IMR-90 (cell line): Measurements from ENCODE around the gene RBL2. TPM values are rescaled to one million over a fixed set of nuclear protein-coding genes. Genes with fewer than 3 reads are reported as not detected.

Experiments used
- ATAC-seq: fragments of 200-7000 bp; cut with Tn5 transposase; 2 replicates; pipeline ENCODE4 v1.9.1; 2020; ENCODE audit warnings: low read depth, mild to moderate bottlenecking, moderate library complexity
- BruUV-seq: library from RNA; stranded (reverse); fragments of 400-500 nt; replicated peaks from 2 replicates; lab custom pipeline; 2021; lab: Mats Ljungman, UMichigan
- CTCF ChIA-PET: fragments of 300-600 bp; formaldehyde crosslinking; extraction: SDS; loops from one replicate; lab custom pipeline; 2021; ENCODE audit warnings: antibody characterized with exemption; lab: Yijun Ruan, JAX
- POLR2A ChIA-PET: fragments of 300-600 bp; sonication (Branson Sonifier 250); formaldehyde crosslinking; loops from one replicate; lab custom pipeline; 2022; ENCODE audit warnings: antibody characterized with exemption; ENCODE audit not compliant: unreplicated experiment; lab: Charles Lee
- DNase-seq: peaks from one replicate; pipeline ENCODE4 v3.0.0; 2013
- H2AFZ ChIP-seq: replicated peaks from 2 replicates; pipeline ENCODE3; 2013; ENCODE audit warnings: low read length, mild to moderate bottlenecking; ENCODE audit not compliant: poor library complexity
- H2AK5ac ChIP-seq: 2 replicates; pipeline ENCODE4 v1.6.1; 2013; ENCODE audit warnings: low read depth, low read length, inconsistent platforms
- H2AK9ac ChIP-seq: replicated peaks from 2 replicates; pipeline ENCODE3; 2013; ENCODE audit warnings: mild to moderate bottlenecking, low read depth, low read length, moderate library complexity; ENCODE audit not compliant: poor library complexity
- H2BK120ac ChIP-seq: 2 replicates; pipeline ENCODE4 v1.6.1; 2013; ENCODE audit warnings: low read depth, low read length, inconsistent platforms
- H2BK15ac ChIP-seq: 3 replicates; pipeline ENCODE4 v1.6.1; 2013; ENCODE audit warnings: low read depth, low read length, inconsistent platforms
- H2BK20ac ChIP-seq: 2 replicates; pipeline ENCODE4 v1.6.1; 2013; ENCODE audit warnings: low read depth, mild to moderate bottlenecking, inconsistent platforms, low read length, moderate library complexity
- H2BK5ac ChIP-seq: 2 replicates; pipeline ENCODE4 v1.6.1; 2013; ENCODE audit warnings: mild to moderate bottlenecking, low read depth, low read length, inconsistent platforms; ENCODE audit not compliant: poor library complexity, severe bottlenecking
- H3K14ac ChIP-seq: replicated peaks from 2 replicates; pipeline ENCODE4 v1.6.1; 2013; ENCODE audit warnings: low read depth, low read length, inconsistent platforms
- H3K18ac ChIP-seq: 2 replicates; pipeline ENCODE4 v1.6.1; 2013; ENCODE audit warnings: low read depth, low read length, control low read depth
- H3K23ac ChIP-seq: 2 replicates; pipeline ENCODE4 v1.6.1; 2013; ENCODE audit warnings: low read depth, low read length, inconsistent platforms
- H3K27ac ChIP-seq: 2 replicates; pipeline ENCODE4 v1.5.1; 2013; ENCODE audit warnings: mild to moderate bottlenecking, control low read depth, low read length; ENCODE audit not compliant: insufficient read depth
- H3K27me3 ChIP-seq: 2 replicates; pipeline ENCODE4 v1.6.1; 2013; ENCODE audit warnings: low read length; ENCODE audit not compliant: control insufficient read depth, insufficient read depth
- H3K36me3 ChIP-seq: 2 replicates; pipeline ENCODE4 v1.6.1; 2013; ENCODE audit warnings: low read length, mixed read lengths; ENCODE audit not compliant: control insufficient read depth, insufficient read depth
- H3K4ac ChIP-seq: 2 replicates; pipeline ENCODE4 v1.6.1; 2013; ENCODE audit warnings: low read depth, low read length, inconsistent platforms
- H3K4me1 ChIP-seq: 2 replicates; pipeline ENCODE4 v1.6.1; 2013; ENCODE audit warnings: low read length, mixed read lengths; ENCODE audit not compliant: control insufficient read depth, insufficient read depth
- H3K4me2 ChIP-seq: 2 replicates; pipeline ENCODE4 v1.6.1; 2013; ENCODE audit warnings: low read depth, mild to moderate bottlenecking, control low read depth, low read length, moderate library complexity
- H3K4me3 ChIP-seq: 2 replicates; pipeline ENCODE4 v1.5.1; 2013; ENCODE audit warnings: low read depth, mild to moderate bottlenecking, control low read depth, low read length, moderate library complexity; ENCODE audit not compliant: insufficient read depth
- H3K56ac ChIP-seq: 2 replicates; pipeline ENCODE4 v1.6.1; 2013; ENCODE audit warnings: low read length, inconsistent platforms; ENCODE audit not compliant: insufficient read depth; ENCODE audit errors: extremely low read depth
- H3K79me1 ChIP-seq, 2 experiments: 2 replicates each; pipeline ENCODE4 v1.6.1; 2013; ENCODE audit warnings: low read length in 2 of 2, inconsistent platforms in 1 of 2, low read depth in 1 of 2
- H3K9ac ChIP-seq: 2 replicates; pipeline ENCODE4 v1.6.1; 2013; ENCODE audit warnings: low read depth, low read length, control low read depth
- H3K9me1 ChIP-seq: 2 replicates; pipeline ENCODE4 v1.6.1; 2013; ENCODE audit warnings: low read length, inconsistent platforms; ENCODE audit not compliant: insufficient read depth
- H3K9me3 ChIP-seq: 2 replicates; pipeline ENCODE4 v1.6.1; 2013; ENCODE audit warnings: low read length; ENCODE audit not compliant: control insufficient read depth, insufficient read depth
- H4K20me1 ChIP-seq: 2 replicates; pipeline ENCODE4 v1.6.1; 2013; ENCODE audit warnings: low read length, inconsistent platforms; ENCODE audit not compliant: insufficient read depth
- H4K5ac ChIP-seq: 2 replicates; pipeline ENCODE4 v1.6.1; 2013; ENCODE audit warnings: mild to moderate bottlenecking, low read depth, low read length, control low read depth
- H4K8ac ChIP-seq, 2 experiments: 2 replicates each; pipeline ENCODE4 v1.6.1; 2013; ENCODE audit warnings: low read depth in 2 of 2, low read length in 2 of 2, control low read depth in 1 of 2, inconsistent platforms in 1 of 2
- H4K91ac ChIP-seq: 2 replicates; pipeline ENCODE4 v1.6.1; 2013; ENCODE audit warnings: low read depth, low read length, inconsistent platforms; ENCODE audit not compliant: insufficient read depth
- BHLHE40 ChIP-seq: fragments of 150-350 bp; IDR thresholded peaks from 2 replicates; pipeline ENCODE4 v1.6.1; 2016; ENCODE audit warnings: mild to moderate bottlenecking, low read depth, low read length
- CEBPB ChIP-seq: IDR thresholded peaks from 2 replicates; pipeline ENCODE4 v1.6.1; 2012; ENCODE audit warnings: low read depth, low read length, improper control_type of control experiment
- CHD1 ChIP-seq: IDR thresholded peaks from 2 replicates; pipeline ENCODE4 v1.6.1; 2012; ENCODE audit warnings: low read depth, low read length, improper control_type of control experiment
- CTCF ChIP-seq: conservative IDR thresholded peaks from 2 replicates; pipeline ENCODE4 v1.5.1; 2012; ENCODE audit warnings: mild to moderate bottlenecking, low read depth, low read length, improper control_type of control experiment
- ELK1 ChIP-seq: fragments of 150-350 bp; IDR thresholded peaks from 2 replicates; pipeline ENCODE4 v1.6.1; 2016; ENCODE audit warnings: low read depth, mild to moderate bottlenecking, low read length, moderate library complexity, borderline replicate concordance
- FOS ChIP-seq: fragments of 150-350 bp; IDR thresholded peaks from 2 replicates; pipeline ENCODE4 v1.6.1; 2016; ENCODE audit warnings: low read depth, low read length
- MAFK ChIP-seq: IDR thresholded peaks from 2 replicates; pipeline ENCODE4 v1.6.1; 2012; ENCODE audit warnings: low read depth, low read length, improper control_type of control experiment
- MAZ ChIP-seq: IDR thresholded peaks from 2 replicates; pipeline ENCODE4 v1.6.1; 2012; ENCODE audit warnings: low read depth, mild to moderate bottlenecking, low read length, improper control_type of control experiment, moderate library complexity, borderline replicate concordance
- MXI1 ChIP-seq: IDR thresholded peaks from 2 replicates; pipeline ENCODE4 v1.6.1; 2012; ENCODE audit warnings: low read depth, mild to moderate bottlenecking, low read length, moderate library complexity, borderline replicate concordance
- NFE2L2 ChIP-seq: fragments of 150-350 bp; IDR thresholded peaks from 2 replicates; pipeline ENCODE4 v1.6.1; 2016; ENCODE audit warnings: low read depth, mild to moderate bottlenecking, low read length
- POLR2A ChIP-seq: IDR thresholded peaks from 2 replicates; pipeline ENCODE4 v1.6.1; 2012; ENCODE audit warnings: mild to moderate bottlenecking, low read depth, low read length
- RAD21 ChIP-seq: IDR thresholded peaks from 2 replicates; pipeline ENCODE4 v1.6.1; 2012; ENCODE audit warnings: low read length, improper control_type of control experiment
- RCOR1 ChIP-seq: IDR thresholded peaks from 2 replicates; pipeline ENCODE4 v1.6.1; 2012; ENCODE audit warnings: mild to moderate bottlenecking, low read length, improper control_type of control experiment; ENCODE audit not compliant: insufficient replicate concordance
- RFX5 ChIP-seq: IDR thresholded peaks from 2 replicates; pipeline ENCODE4 v1.8.0; 2012; ENCODE audit warnings: low read depth, mild to moderate bottlenecking, low read length, moderate library complexity
- SMC3 ChIP-seq: fragments of 150-350 bp; IDR thresholded peaks from 2 replicates; pipeline ENCODE4 v1.6.1; 2016; ENCODE audit warnings: low read depth, mild to moderate bottlenecking, antibody characterized with exemption, low read length, moderate library complexity
- USF2 ChIP-seq: fragments of 150-350 bp; IDR thresholded peaks from 2 replicates; pipeline ENCODE4 v1.6.1; 2017; ENCODE audit warnings: mild to moderate bottlenecking, antibody characterized with exemption, low read length, low read depth
- WGBS, 2 experiments: methylation state at CpG; one replicate each; pipeline versions ENCODE4 v1.1.5 to v1.1.7; 2013; ENCODE audit warnings: missing lambda C conversion rate in 2 of 2; ENCODE audit not compliant: insufficient read length in 1 of 2; ENCODE audit errors: extremely low coverage in 2 of 2; 5-methylcytosine and 5-hydroxymethylcytosine counted together
- dilution Hi-C: fragments of 300-500 bp; cut with HindIII; formaldehyde crosslinking; loops from one replicate; pipeline ENCODE4 v1.14.3; 2018; ENCODE audit warnings: low sequenced_read_pairs; ENCODE audit not compliant: unreplicated experiment
- in situ Hi-C: fragments of 300-500 bp; cut with MboI; formaldehyde crosslinking; loops from 3 replicates; pipeline ENCODE4 v1.14.3; 2019; ENCODE audit warnings: low sequenced_read_pairs, inconsistent platforms, mixed read lengths
- intact Hi-C: fragments of 100-400 bp; cut with micrococcal nuclease; formaldehyde crosslinking; loops from 2 replicates; pipeline ENCODE4 v1.10.0; 2022
- polyA plus RNA-seq, 3 experiments: library from polyadenylated mRNA; depleted of rRNA; stranded (reverse); fragments of >200 nt; gene quantifications; 2 replicates each; pipeline ENCODE4 v1.2.3, GENCODE V29; 2012; ENCODE audit warnings: low replicate concordance in 1 of 3
- total RNA-seq: library from RNA; depleted of rRNA; stranded (reverse); fragments of >200 nt; gene quantifications from 2 replicates; pipeline ENCODE4 v1.2.3, GENCODE V29; 2012

Gene RBL2
- total and polyA plus RNA-seq, 2 of the 4 experiments (the other 2 are of a cell fraction): 19.7 to 23.4 TPM

- CTCF ChIA-PET: no interaction called here
- Histone ChIP-seq H3K4me1 (no peaks in the 10 kb centered on the region), H3K27ac (no peak overlapping the region), H4K8ac (no peak overlapping the region), H3K79me1 (no peaks in the 10 kb centered on the region), H3K4ac (no peak overlapping the region), H4K91ac (no peak overlapping the region), H4K20me1 (no peaks in the 10 kb centered on the region), H3K36me3 (peaks cover 36% of the 10 kb centered on the region), H2AK5ac (no peak overlapping the region), H3K9ac (no peak overlapping the region), H3K18ac (no peak overlapping the region), H2AK9ac (no peak overlapping the region), H3K27me3 (no peaks in the 10 kb centered on the region), H2BK120ac (no peak overlapping the region), H3K4me3 (no peak overlapping the region), H3K23ac (no peak overlapping the region), H2BK5ac (no peak overlapping the region), H3K9me1 (peaks cover 3% of the 10 kb centered on the region; the same call in 1 of the 2 replicates), H3K4me2 (no peak overlapping the region), H3K9me3 (no peaks in the 10 kb centered on the region), H3K14ac (no peak overlapping the region), H4K5ac (no peak overlapping the region), H2AFZ (no peak overlapping the region), H2BK20ac (no peak overlapping the region), H3K56ac (0 out of 2 replicates have a peak overlapping the region, but pooled peaks have one; percentile 13), H2BK15ac (no peak overlapping the region)
- ATAC-seq: no peak
- dilution Hi-C loops: no loop called here
- in situ Hi-C loops: no loop called here
- BruUV-seq: no TSS peak
- intact Hi-C loops: loop anchor here (10.0 kb wide), 1 partner anchor 142 kb away; no protein-coding TSS in a partner anchor
- POLR2A ChIA-PET: no interaction called here
- no CpG with 5 or more reads among the region's 2 CpGs for WGBS, 2 experiments
- TF ChIP-seq FOS (no peak), BHLHE40 (no peak), USF2 (no peak), MAFK (no peak), CEBPB (no peak), CHD1 (no peak), RAD21 (no peak), RCOR1 (no peak), SMC3 (no peak), POLR2A (no peak), MAZ (no peak), CTCF (no peak), ELK1 (no peak), RFX5 (no peak), NFE2L2 (no peak), MXI1 (no peak)
- DNase-seq: no peak
Measured at GRCh38 chr16:53456625-53457024, 22.4 kb downstream of the RBL2 start.
